Osteocyte (in vitro differentiated cells): ENCODE measurements around the gene RBM6. TPM values are rescaled to one million over a fixed set of nuclear protein-coding genes. Genes with fewer than 3 reads are reported as not detected.

Experiments used
- DNase-seq: peaks from one replicate; pipeline ENCODE4 v3.0.0; 2021; ENCODE audit warnings: mixed read lengths; ENCODE audit not compliant: unreplicated experiment; ENCODE audit errors: extremely low spot score
- H3K27ac Mint-ChIP-seq: one replicate; pipeline ENCODE4 v1.8.0; 2021; ENCODE audit warnings: mild to moderate bottlenecking, mixed read lengths; ENCODE audit not compliant: unreplicated experiment
- H3K27me3 Mint-ChIP-seq: one replicate; pipeline ENCODE4 v1.8.0; 2021; ENCODE audit warnings: mixed read lengths; ENCODE audit not compliant: unreplicated experiment
- H3K36me3 Mint-ChIP-seq: one replicate; pipeline ENCODE4 v1.8.0; 2021; ENCODE audit warnings: mixed read lengths; ENCODE audit not compliant: unreplicated experiment
- H3K4me1 Mint-ChIP-seq: one replicate; pipeline ENCODE4 v1.8.0; 2021; ENCODE audit warnings: mixed read lengths; ENCODE audit not compliant: unreplicated experiment
- H3K4me3 Mint-ChIP-seq: one replicate; pipeline ENCODE4 v1.8.0; 2021; ENCODE audit warnings: mild to moderate bottlenecking, moderate library complexity, mixed read lengths; ENCODE audit not compliant: unreplicated experiment
- H3K9me3 Mint-ChIP-seq: one replicate; pipeline ENCODE4 v1.8.0; 2021; ENCODE audit warnings: mixed read lengths; ENCODE audit not compliant: unreplicated experiment
- total RNA-seq: library from RNA; stranded (reverse); gene quantifications from 2 replicates; pipeline ENCODE4 v1.2.1, GENCODE V29; 2021
- TF ChIP-seq, protein P1 (sequence below): fragments of 200-600 bp; sonication (generic); IDR thresholded peaks from 2 replicates; pipeline ENCODE4 v1.5.0; 2021; ENCODE audit warnings: antibody characterized with exemption, mild to moderate bottlenecking, moderate library complexity

RBM6 gene
- total RNA-seq, 1 donor from 2014 or later = 91.5 TPM

DNA sequence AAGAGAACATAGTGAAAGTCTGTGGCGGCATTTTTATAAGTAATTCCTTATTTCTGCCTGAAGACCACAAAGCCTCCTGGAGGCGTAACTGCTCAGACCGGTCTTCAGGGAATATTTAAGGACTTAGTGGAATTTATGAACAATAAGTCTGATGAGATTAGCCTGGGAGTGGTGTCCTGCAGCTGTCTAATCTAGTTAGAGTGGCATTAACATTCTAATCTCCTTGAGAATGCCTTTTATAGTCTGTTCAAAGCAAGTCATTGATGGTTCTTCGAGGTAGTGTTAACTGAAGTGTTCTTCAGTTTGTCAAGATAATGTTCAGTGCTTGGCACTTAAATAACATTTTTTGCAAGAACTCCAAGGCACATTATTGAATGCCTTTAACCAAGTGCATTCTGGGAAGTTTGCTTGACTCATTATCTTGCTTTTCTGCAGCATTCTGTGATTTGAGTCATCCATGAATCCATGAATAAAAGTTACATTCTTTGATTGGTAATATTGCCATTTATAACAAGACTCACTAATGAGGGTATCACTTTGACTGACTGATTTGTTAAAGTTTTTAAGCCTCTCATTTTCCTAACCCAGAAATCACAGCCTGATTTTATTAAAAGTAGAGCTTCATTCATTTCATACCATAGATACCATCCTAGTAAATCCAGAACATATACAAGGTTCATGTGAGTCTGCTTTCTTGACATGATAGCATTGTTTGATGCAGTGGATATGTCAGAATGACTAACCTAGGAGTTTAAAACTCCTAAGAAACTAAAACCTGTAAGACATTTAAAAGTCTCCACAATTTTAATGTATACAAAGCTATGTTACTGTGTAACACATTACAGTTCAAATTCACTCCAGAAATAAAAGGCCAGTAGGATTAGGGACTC lies 161.3 kb downstream of the RBM6 start:
- Mint-ChIP-seq H3K4me3 (no peak overlapping the region), H3K4me1 (no peaks in the 10 kb centered on the region), H3K36me3 (peaks cover 57% of the 10 kb centered on the region), H3K27me3 (no peaks in the 10 kb centered on the region), H3K27ac (no peak overlapping the region), H3K9me3 (no peaks in the 10 kb centered on the region)
- no peak for DNase-seq
- TF ChIP-seq, protein P1, sequence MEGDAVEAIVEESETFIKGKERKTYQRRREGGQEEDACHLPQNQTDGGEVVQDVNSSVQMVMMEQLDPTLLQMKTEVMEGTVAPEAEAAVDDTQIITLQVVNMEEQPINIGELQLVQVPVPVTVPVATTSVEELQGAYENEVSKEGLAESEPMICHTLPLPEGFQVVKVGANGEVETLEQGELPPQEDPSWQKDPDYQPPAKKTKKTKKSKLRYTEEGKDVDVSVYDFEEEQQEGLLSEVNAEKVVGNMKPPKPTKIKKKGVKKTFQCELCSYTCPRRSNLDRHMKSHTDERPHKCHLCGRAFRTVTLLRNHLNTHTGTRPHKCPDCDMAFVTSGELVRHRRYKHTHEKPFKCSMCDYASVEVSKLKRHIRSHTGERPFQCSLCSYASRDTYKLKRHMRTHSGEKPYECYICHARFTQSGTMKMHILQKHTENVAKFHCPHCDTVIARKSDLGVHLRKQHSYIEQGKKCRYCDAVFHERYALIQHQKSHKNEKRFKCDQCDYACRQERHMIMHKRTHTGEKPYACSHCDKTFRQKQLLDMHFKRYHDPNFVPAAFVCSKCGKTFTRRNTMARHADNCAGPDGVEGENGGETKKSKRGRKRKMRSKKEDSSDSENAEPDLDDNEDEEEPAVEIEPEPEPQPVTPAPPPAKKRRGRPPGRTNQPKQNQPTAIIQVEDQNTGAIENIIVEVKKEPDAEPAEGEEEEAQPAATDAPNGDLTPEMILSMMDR = no peak

DNA sequence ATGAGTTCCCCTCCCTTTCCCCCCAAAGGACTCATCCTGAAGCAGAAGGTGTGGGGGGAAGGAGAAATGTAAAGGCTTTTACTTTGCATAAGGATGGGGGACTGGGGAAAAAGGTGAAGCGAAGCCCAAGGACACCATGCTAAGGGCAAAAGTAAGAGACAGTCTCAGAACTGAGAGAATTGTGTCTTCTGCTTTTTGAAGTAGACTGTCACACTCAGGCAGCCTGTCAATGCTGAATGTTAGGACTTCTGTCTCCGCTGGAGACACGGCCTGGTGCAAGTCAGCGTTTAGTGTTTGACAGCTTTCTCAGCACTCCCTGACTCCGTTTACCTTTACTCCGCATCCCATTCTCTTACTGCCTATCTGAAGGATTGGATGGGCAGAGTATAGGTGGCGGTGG lies 162.6 kb downstream of the RBM6 start:
- no peaks in the 10 kb centered on the region for H3K27me3 Mint-ChIP-seq
- H3K4me1 Mint-ChIP-seq = no peaks in the 10 kb centered on the region
- no peak overlapping the region for H3K27ac Mint-ChIP-seq
- no peaks in the 10 kb centered on the region for H3K9me3 Mint-ChIP-seq
- TF ChIP-seq, protein P1 = no peak
- DNase-seq = no peak
- H3K36me3 Mint-ChIP-seq = peaks cover 60% of the 10 kb centered on the region
- H3K4me3 Mint-ChIP-seq = no peak overlapping the region

DNA sequence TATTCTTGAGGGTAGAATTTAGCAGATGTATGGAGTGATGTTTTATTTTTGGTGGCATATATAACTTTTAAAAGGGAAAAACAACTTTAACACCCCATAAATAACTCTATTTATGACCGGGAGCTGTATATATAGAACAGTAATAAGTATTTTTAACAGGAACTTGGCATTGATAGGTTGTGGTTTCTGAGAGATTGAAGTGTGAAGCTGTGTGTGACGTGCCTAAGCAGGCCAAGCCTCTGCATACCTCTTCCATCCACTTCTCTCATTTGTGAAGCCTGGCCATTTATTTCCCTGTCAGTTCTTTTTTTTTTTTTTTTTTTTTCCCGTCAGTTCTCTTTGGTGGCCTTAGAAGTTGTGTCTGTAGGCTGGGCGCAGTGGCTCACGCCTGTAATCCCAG lies 171.8 kb downstream of the RBM6 start:
- DNase-seq = no peak
- H3K27me3 Mint-ChIP-seq = no peaks in the 10 kb centered on the region
- H3K27ac Mint-ChIP-seq = no peak overlapping the region
- TF ChIP-seq, protein P1 = no peak
- H3K4me1 Mint-ChIP-seq = no peaks in the 10 kb centered on the region
- H3K9me3 Mint-ChIP-seq = no peaks in the 10 kb centered on the region
- H3K36me3 Mint-ChIP-seq = peaks cover 73% of the 10 kb centered on the region
- no peak overlapping the region for H3K4me3 Mint-ChIP-seq

DNA sequence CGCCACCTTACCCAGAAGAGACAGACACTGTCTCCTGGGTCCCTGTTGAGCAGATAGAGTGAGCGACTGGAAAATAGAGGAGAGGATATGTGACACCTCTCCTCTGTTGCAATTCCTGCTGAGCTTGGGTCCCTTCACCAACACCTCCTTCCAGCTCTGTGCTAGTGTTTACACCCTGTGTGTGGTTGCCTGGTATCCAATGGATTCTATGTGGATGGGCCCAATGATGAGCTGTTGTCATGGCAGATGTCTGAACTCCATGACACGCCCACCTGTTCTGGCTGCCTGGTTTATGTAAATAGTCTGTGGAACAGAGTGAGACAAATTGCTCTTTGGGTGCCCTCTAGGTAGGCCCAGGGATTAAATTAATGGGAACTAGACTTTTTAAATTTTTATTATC lies 172.5 kb downstream of the RBM6 start:
- Mint-ChIP-seq H3K4me1 (no peaks in the 10 kb centered on the region), H3K9me3 (no peaks in the 10 kb centered on the region), H3K27ac (no peak overlapping the region), H3K27me3 (no peaks in the 10 kb centered on the region), H3K36me3 (peaks cover 72% of the 10 kb centered on the region), H3K4me3 (no peak overlapping the region)
- TF ChIP-seq, protein P1 = no peak
- no peak for DNase-seq

DNA sequence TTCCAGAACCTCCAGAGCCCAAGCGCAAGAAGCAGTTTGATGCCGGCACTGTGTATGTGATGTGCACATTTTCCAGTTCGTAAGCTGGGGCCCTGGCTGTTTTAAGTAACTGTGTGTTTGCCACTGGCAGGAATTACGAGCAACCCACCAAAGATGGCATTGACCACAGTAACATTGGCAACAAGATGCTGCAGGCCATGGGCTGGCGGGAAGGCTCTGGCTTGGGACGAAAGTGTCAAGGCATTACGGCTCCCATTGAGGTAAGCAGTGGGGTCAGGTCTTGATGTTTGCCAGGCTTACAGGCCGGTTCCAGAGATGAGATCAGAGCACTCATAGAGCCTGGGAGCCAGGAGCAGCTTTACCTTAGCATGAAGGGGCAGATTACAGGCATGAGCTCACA lies 177.2 kb downstream of the RBM6 start:
- Mint-ChIP-seq H3K9me3 (no peaks in the 10 kb centered on the region), H3K27ac (no peak overlapping the region), H3K4me1 (peaks cover 8% of the 10 kb centered on the region), H3K36me3 (peaks cover 55% of the 10 kb centered on the region), H3K4me3 (no peak overlapping the region), H3K27me3 (no peaks in the 10 kb centered on the region)
- TF ChIP-seq, protein P1 = no peak
- no peak for DNase-seq
